ENCODE measurements around the gene RPL36.
A peak's percentile ranks its signal among the peaks of the same experiment; 100 is the strongest.
"Not testable (repeated sequence)": the region's sequence is repeated elsewhere in the genome, so short reads cannot be mapped to it uniquely, and the experiment has no call there.

Gene RPL36

GRCh38 chr19:5718037-5718578 is 28.0 kb downstream of the RPL36 start:
- peak overlapping the region; percentile 84 for H3K4me3 ChIP-seq (ENCODE audit: low read length)
- no peaks in the 10 kb centered on the region for H3K27me3 ChIP-seq (ENCODE audit: control insufficient read depth, insufficient read depth, low read length)
- peaks cover 21% of the 10 kb centered on the region for H3K4me1 ChIP-seq (ENCODE audit: control insufficient read depth, insufficient read depth, low read length)
- H3K4me2 ChIP-seq (ENCODE audit: low read length): peak overlapping the region; percentile 86
- H3K9ac ChIP-seq (ENCODE audit: low read depth, low read length): peak overlapping the region; percentile 92
- H3K36me3 ChIP-seq (ENCODE audit: insufficient read depth, low read length): peaks cover 19% of the 10 kb centered on the region
- H3K9me3 ChIP-seq (replicated peaks; ENCODE audit: low read length): no peaks in the 10 kb centered on the region

GRCh38 chr19:5718579-5719273 is 28.6 kb downstream of the RPL36 start:
- Histone ChIP-seq H3K4me2 (ENCODE audit: low read length) (peak overlapping the region; percentile 86), H3K9ac (ENCODE audit: low read depth, low read length) (peak overlapping the region; percentile 92), H3K27me3 (ENCODE audit: control insufficient read depth, insufficient read depth, low read length) (no peaks in the 10 kb centered on the region), H3K9me3 (replicated peaks; ENCODE audit: low read length) (no peaks in the 10 kb centered on the region), H3K4me1 (ENCODE audit: control insufficient read depth, insufficient read depth, low read length) (peaks cover 21% of the 10 kb centered on the region), H3K4me3 (ENCODE audit: low read length) (peak overlapping the region; percentile 84), H3K36me3 (ENCODE audit: insufficient read depth, low read length) (peaks cover 13% of the 10 kb centered on the region)

GRCh38 chr19:5719274-5719960 is 29.3 kb downstream of the RPL36 start:
- Histone ChIP-seq H3K4me3 (ENCODE audit: low read length) (peak overlapping the region; percentile 84), H3K9ac (ENCODE audit: low read depth, low read length) (peak overlapping the region; percentile 92), H3K36me3 (ENCODE audit: insufficient read depth, low read length) (peaks cover 9% of the 10 kb centered on the region), H3K4me2 (ENCODE audit: low read length) (peak overlapping the region; percentile 86), H3K9me3 (replicated peaks; ENCODE audit: low read length) (no peaks in the 10 kb centered on the region), H3K27me3 (ENCODE audit: control insufficient read depth, insufficient read depth, low read length) (no peaks in the 10 kb centered on the region), H3K4me1 (ENCODE audit: control insufficient read depth, insufficient read depth, low read length) (peaks cover 21% of the 10 kb centered on the region)

- peak within 1 kb of the TSS; percentile 92 for H3K9ac ChIP-seq (ENCODE audit: low read depth, low read length)
- H3K4me3 ChIP-seq (ENCODE audit: low read length): peak within 1 kb of the TSS; percentile 84
- H3K9me3 ChIP-seq (replicated peaks; ENCODE audit: low read length): no peaks in the 10 kb centered on the region
- peaks cover 21% of the 10 kb centered on the region for H3K4me1 ChIP-seq (ENCODE audit: control insufficient read depth, insufficient read depth, low read length)
- H3K4me2 ChIP-seq (ENCODE audit: low read length): peak within 1 kb of the TSS; percentile 91
- H3K27me3 ChIP-seq (ENCODE audit: control insufficient read depth, insufficient read depth, low read length): no peaks in the 10 kb centered on the region
- H3K36me3 ChIP-seq (ENCODE audit: insufficient read depth, low read length): peaks cover 9% of the 10 kb centered on the region
Observed at GRCh38 chr19:5719961-5720790, 30.1 kb downstream of the RPL36 start, which contains the start of the genes CATSPERD and LONP1. Gene CATSPERD (plus strand): TSS chr19:5720637. CDS start chr19:5720738, 101 bp downstream. Gene LONP1 (minus strand): TSS chr19:5720146. CDS start chr19:5720132, 14 bp downstream.

- Histone ChIP-seq H3K9ac (ENCODE audit: low read depth, low read length) (no peak overlapping the region), H3K4me3 (ENCODE audit: low read length) (no peak overlapping the region)
Observed at GRCh38 chr19:5727453-5728050, 37.5 kb downstream of the RPL36 start.

GRCh38 chr19:5733172-5733571 is 43.1 kb downstream of the RPL36 start:
- not testable (repeated sequence) for H3K4me2 ChIP-seq (ENCODE audit: low read length); H3K4me1 ChIP-seq (ENCODE audit: control insufficient read depth, insufficient read depth, low read length); H3K27me3 ChIP-seq (ENCODE audit: control insufficient read depth, insufficient read depth, low read length); H3K9ac ChIP-seq (ENCODE audit: low read depth, low read length); H3K36me3 ChIP-seq (ENCODE audit: insufficient read depth, low read length); H3K4me3 ChIP-seq (ENCODE audit: low read length); H3K9me3 ChIP-seq (replicated peaks; ENCODE audit: low read length)

More at GRCh38 chr19:5727453-5728050, 37.5 kb downstream of the RPL36 start:
- Histone ChIP-seq H3K27me3 (ENCODE audit: control insufficient read depth, insufficient read depth, low read length) (no peaks in the 10 kb centered on the region), H3K36me3 (ENCODE audit: insufficient read depth, low read length) (no peaks in the 10 kb centered on the region), H3K4me1 (ENCODE audit: control insufficient read depth, insufficient read depth, low read length) (no peaks in the 10 kb centered on the region), H3K9me3 (replicated peaks; ENCODE audit: low read length) (no peaks in the 10 kb centered on the region), H3K4me2 (ENCODE audit: low read length) (no peak overlapping the region)

GRCh38 chr19:5738423-5738822 is 48.3 kb downstream of the RPL36 start:
- H3K4me1 ChIP-seq (ENCODE audit: control insufficient read depth, insufficient read depth, low read length): no peaks in the 10 kb centered on the region
- no peak overlapping the region for H3K4me2 ChIP-seq (ENCODE audit: low read length)
- no peak overlapping the region for H3K9ac ChIP-seq (ENCODE audit: low read depth, low read length)
- no peak overlapping the region for H3K4me3 ChIP-seq (ENCODE audit: low read length)
- no peaks in the 10 kb centered on the region for H3K9me3 ChIP-seq (replicated peaks; ENCODE audit: low read length)
- no peaks in the 10 kb centered on the region for H3K36me3 ChIP-seq (ENCODE audit: insufficient read depth, low read length)
- H3K27me3 ChIP-seq (ENCODE audit: control insufficient read depth, insufficient read depth, low read length): no peaks in the 10 kb centered on the region
